HCT116 (cell line): ENCODE results near the gene OR7G3.

Experiments used
- EZH2phosphoT487 ChIP-seq: fragments of 200-600 bp; IDR thresholded peaks from 2 replicates; pipeline ENCODE4 v1.6.1; 2018; ENCODE audit warnings: antibody characterized with exemption, borderline replicate concordance
- POLR2A ChIP-seq: IDR thresholded peaks from 2 replicates; pipeline ENCODE4 v1.7.0; 2011; ENCODE audit warnings: borderline replicate concordance; ENCODE audit not compliant: insufficient read depth, insufficient read length; ENCODE audit errors: extremely low read depth
- TF ChIP-seq, protein P1 (sequence below), 3 experiments: fragments of 200-600 bp in 1 of 3; sonication (generic) in 1 of 3; IDR thresholded peaks in 2 of 3; conservative IDR thresholded peaks in 1 of 3; 2 replicates each; pipeline ENCODE4 v1.5.1; 2012 to 2017; ENCODE audit warnings: low read depth in 2 of 3, low read length in 2 of 3, antibody characterized with exemption in 1 of 3, borderline replicate concordance in 1 of 3, control low read depth in 1 of 3, mild to moderate bottlenecking in 1 of 3, mixed read lengths in 1 of 3, mixed run types in 1 of 3, moderate library complexity in 1 of 3; ENCODE audit not compliant: insufficient read depth in 1 of 3

DNA sequence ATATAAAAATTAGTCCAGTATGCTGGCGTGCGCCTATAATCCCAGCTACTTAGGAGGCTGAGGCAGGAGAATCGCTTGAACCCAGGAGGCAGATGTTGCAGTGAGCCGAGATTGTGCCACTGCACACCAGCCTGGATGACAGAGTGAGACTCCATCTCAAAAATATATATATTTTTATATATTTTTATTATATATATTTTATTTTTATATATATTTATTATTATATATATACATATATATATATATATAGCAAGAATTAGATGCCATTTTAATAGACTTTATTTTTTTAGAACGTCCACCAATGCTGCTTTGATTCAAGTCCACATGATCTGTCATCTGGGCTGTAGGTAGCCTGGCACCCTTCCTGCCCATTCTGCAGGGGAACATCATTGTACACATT, 48.6 kb upstream of the OR7G3 start:
- TF ChIP-seq, protein P1, sequence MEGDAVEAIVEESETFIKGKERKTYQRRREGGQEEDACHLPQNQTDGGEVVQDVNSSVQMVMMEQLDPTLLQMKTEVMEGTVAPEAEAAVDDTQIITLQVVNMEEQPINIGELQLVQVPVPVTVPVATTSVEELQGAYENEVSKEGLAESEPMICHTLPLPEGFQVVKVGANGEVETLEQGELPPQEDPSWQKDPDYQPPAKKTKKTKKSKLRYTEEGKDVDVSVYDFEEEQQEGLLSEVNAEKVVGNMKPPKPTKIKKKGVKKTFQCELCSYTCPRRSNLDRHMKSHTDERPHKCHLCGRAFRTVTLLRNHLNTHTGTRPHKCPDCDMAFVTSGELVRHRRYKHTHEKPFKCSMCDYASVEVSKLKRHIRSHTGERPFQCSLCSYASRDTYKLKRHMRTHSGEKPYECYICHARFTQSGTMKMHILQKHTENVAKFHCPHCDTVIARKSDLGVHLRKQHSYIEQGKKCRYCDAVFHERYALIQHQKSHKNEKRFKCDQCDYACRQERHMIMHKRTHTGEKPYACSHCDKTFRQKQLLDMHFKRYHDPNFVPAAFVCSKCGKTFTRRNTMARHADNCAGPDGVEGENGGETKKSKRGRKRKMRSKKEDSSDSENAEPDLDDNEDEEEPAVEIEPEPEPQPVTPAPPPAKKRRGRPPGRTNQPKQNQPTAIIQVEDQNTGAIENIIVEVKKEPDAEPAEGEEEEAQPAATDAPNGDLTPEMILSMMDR (IDR thresholded peaks at IDR 0.05 in 2 of 3, conservative IDR thresholded peaks at IDR 0.05 in 1 of 3; ENCODE audit: borderline replicate concordance in 1 of 3, insufficient read depth in 1 of 3, low read depth in 2 of 3, low read length in 2 of 3), result no peak
- no peak for TF ChIP-seq EZH2phosphoT487
- no peak for TF ChIP-seq POLR2A
